Panc1 (cell line): ENCODE results near the gene SMARCE1. TPM values are rescaled to one million over a fixed set of nuclear protein-coding genes. Genes with fewer than 3 reads are reported as not detected.

Experiments used
- ATAC-seq: fragments of 200-7000 bp; cut with Tn5 transposase; 2 replicates; pipeline ENCODE4 v1.9.1; 2020; ENCODE audit warnings: mild to moderate bottlenecking, moderate library complexity
- BruUV-seq: library from RNA; stranded (reverse); fragments of 400-500 nt; replicated peaks from 2 replicates; lab custom pipeline; 2021; lab: Mats Ljungman, UMichigan
- CTCF ChIA-PET: fragments of 300-600 bp; sonication (Branson Sonifier 250); formaldehyde crosslinking; loops from one replicate; lab custom pipeline; 2022; ENCODE audit warnings: antibody characterized with exemption; lab: Charles Lee
- POLR2A ChIA-PET: fragments of 300-600 bp; sonication (Branson Sonifier 250); formaldehyde crosslinking; loops from one replicate; lab custom pipeline; 2022; ENCODE audit warnings: antibody characterized with exemption; lab: Charles Lee
- DNase-seq: peaks from one replicate; pipeline ENCODE4 v3.0.0-alpha.2; 2010; ENCODE audit warnings: low read depth, low spot score
- H3K27ac ChIP-seq: 2 replicates; pipeline ENCODE4 v1.5.1; 2011; ENCODE audit warnings: mild to moderate bottlenecking, low read length, inconsistent platforms
- H3K27me3 ChIP-seq: fragments of 200-500 bp; sonication (Bioruptor generic); 2 replicates; pipeline ENCODE4 v1.6.0; 2014; ENCODE audit warnings: low read length, inconsistent platforms; ENCODE audit not compliant: control insufficient read depth, insufficient read depth
- H3K36me3 ChIP-seq: fragments of 200-500 bp; sonication (Bioruptor generic); 2 replicates; pipeline ENCODE4 v1.5.1; 2014; ENCODE audit warnings: inconsistent platforms, mild to moderate bottlenecking, low read length, moderate library complexity; ENCODE audit not compliant: control insufficient read depth, insufficient read depth
- H3K4me1 ChIP-seq: 2 replicates; pipeline ENCODE4 v1.5.1; 2011; ENCODE audit warnings: inconsistent platforms, mild to moderate bottlenecking, low read length, moderate library complexity; ENCODE audit not compliant: control insufficient read depth, insufficient read depth
- H3K4me3 ChIP-seq, 2 experiments: 2 replicates each; pipeline ENCODE4 v1.5.1; 2011 to 2012; ENCODE audit warnings: low read depth in 2 of 2, low read length in 2 of 2, mild to moderate bottlenecking in 2 of 2, inconsistent platforms in 1 of 2, moderate library complexity in 1 of 2
- H3K9me3 ChIP-seq: fragments of 200-500 bp; sonication (Bioruptor generic); 2 replicates; pipeline ENCODE4 v1.5.1; 2014; ENCODE audit warnings: low read depth, mild to moderate bottlenecking, inconsistent platforms, low read length, moderate library complexity; ENCODE audit not compliant: control insufficient read depth, insufficient read depth
- CTCF ChIP-seq: fragments of 450-650 bp; IDR thresholded peaks from 2 replicates; pipeline ENCODE4 v1.5.1; 2017; ENCODE audit warnings: mild to moderate bottlenecking
- POLR2AphosphoS5 ChIP-seq: IDR thresholded peaks from 2 replicates; pipeline ENCODE4 v1.6.1; 2012; ENCODE audit warnings: mild to moderate bottlenecking, low read depth, low read length, moderate library complexity
- SIN3A ChIP-seq: IDR thresholded peaks from 2 replicates; pipeline ENCODE4 v1.6.1; 2012; ENCODE audit warnings: low read depth, mild to moderate bottlenecking, low read length, moderate library complexity, borderline replicate concordance; ENCODE audit not compliant: insufficient read depth
- TCF7L2 ChIP-seq: IDR thresholded peaks from 2 replicates; pipeline ENCODE4 v1.6.1; 2011; ENCODE audit warnings: mild to moderate bottlenecking, low read depth, low read length, inconsistent platforms
- in situ Hi-C: cut with HindIII; loops from 2 replicates; pipeline ENCODE4 v1.10.0; 2016; ENCODE audit warnings: low sequenced_read_pairs, low pct_unique_long_range_greater_than_20kb
- intact Hi-C: fragments of 100-400 bp; cut with micrococcal nuclease; formaldehyde crosslinking; loops from one replicate; pipeline ENCODE4 v1.10.0; 2022; ENCODE audit not compliant: unreplicated experiment
- total RNA-seq: library from RNA; stranded (reverse); gene quantifications from one replicate; pipeline ENCODE4 v1.2.1, GENCODE V29; 2021; ENCODE audit not compliant: unreplicated experiment
- TF ChIP-seq, protein P1 (sequence below), 2 experiments: IDR thresholded peaks; 2 replicates each; pipeline ENCODE4 v1.6.1; 2011 to 2012; ENCODE audit warnings: low read depth in 2 of 2, control low read depth in 1 of 2, low read length in 1 of 2, mild to moderate bottlenecking in 1 of 2, moderate library complexity in 1 of 2; ENCODE audit not compliant: insufficient read depth in 1 of 2

Gene SMARCE1
- total RNA-seq, 1 experiment from 2014 or later = 129 TPM

DNA sequence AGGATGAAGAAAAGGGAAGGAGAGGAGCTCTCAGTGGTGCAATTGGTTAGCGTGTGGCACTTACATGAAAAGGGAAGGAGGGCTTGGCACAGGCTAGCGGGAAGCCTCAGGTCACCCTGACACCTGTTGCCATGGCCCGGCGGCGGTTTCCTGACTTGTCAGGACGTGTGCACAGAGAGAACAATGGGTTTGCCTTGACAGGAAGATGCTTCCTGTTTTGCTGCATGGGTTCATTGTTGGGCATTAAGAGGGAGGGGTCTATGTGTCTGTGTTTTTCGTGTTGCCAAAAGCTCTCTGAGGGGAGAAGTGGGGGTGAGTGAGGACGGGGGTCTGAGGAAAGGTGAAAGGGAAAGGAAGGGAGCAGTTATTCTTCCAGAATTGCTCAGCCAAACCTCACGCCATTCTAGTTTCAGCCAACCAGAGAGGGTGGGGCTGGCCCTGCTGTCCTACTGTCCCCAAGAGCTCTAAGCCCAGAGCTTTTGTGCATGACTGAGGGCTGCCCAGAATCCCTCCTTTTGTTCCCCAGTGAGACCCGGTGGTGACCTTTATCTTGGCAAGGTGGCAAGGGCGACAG lies 65.2 kb downstream of the SMARCE1 start:
- Histone ChIP-seq H3K4me3 (no peak overlapping the region), H3K9me3 (no peaks in the 10 kb centered on the region), H3K36me3 (no peaks in the 10 kb centered on the region), H3K27me3 (peaks cover 2% of the 10 kb centered on the region; the same call in 1 of the 2 replicates), H3K4me1 (no peaks in the 10 kb centered on the region), H3K27ac (no peak overlapping the region)
- TF ChIP-seq CTCF = no peak
- TF ChIP-seq TCF7L2 = no peak
- TF ChIP-seq POLR2AphosphoS5 = no peak
- TF ChIP-seq, protein P1, sequence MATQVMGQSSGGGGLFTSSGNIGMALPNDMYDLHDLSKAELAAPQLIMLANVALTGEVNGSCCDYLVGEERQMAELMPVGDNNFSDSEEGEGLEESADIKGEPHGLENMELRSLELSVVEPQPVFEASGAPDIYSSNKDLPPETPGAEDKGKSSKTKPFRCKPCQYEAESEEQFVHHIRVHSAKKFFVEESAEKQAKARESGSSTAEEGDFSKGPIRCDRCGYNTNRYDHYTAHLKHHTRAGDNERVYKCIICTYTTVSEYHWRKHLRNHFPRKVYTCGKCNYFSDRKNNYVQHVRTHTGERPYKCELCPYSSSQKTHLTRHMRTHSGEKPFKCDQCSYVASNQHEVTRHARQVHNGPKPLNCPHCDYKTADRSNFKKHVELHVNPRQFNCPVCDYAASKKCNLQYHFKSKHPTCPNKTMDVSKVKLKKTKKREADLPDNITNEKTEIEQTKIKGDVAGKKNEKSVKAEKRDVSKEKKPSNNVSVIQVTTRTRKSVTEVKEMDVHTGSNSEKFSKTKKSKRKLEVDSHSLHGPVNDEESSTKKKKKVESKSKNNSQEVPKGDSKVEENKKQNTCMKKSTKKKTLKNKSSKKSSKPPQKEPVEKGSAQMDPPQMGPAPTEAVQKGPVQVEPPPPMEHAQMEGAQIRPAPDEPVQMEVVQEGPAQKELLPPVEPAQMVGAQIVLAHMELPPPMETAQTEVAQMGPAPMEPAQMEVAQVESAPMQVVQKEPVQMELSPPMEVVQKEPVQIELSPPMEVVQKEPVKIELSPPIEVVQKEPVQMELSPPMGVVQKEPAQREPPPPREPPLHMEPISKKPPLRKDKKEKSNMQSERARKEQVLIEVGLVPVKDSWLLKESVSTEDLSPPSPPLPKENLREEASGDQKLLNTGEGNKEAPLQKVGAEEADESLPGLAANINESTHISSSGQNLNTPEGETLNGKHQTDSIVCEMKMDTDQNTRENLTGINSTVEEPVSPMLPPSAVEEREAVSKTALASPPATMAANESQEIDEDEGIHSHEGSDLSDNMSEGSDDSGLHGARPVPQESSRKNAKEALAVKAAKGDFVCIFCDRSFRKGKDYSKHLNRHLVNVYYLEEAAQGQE (IDR thresholded peaks at IDR 0.05; ENCODE audit: insufficient read depth in 1 of 2, low read depth in 2 of 2, low read length in 1 of 2) = no peak
- TF ChIP-seq SIN3A = no peak
- ATAC-seq (no peak), DNase-seq (no peak)
- CTCF ChIA-PET = no interaction called here
- POLR2A ChIA-PET = no interaction called here
- in situ Hi-C loops = no loop called here
- BruUV-seq = no TSS peak
- intact Hi-C loops = no loop called here

- Histone ChIP-seq H3K4me3 (no peak overlapping the region), H3K36me3 (no peaks in the 10 kb centered on the region), H3K4me1 (no peaks in the 10 kb centered on the region), H3K27ac (no peak overlapping the region), H3K27me3 (peaks cover 2% of the 10 kb centered on the region), H3K9me3 (no peaks in the 10 kb centered on the region)
- no peak for TF ChIP-seq POLR2AphosphoS5
- BruUV-seq = no TSS peak
- DNase-seq (no peak), ATAC-seq (no peak)
- intact Hi-C loops = no loop called here
- in situ Hi-C loops = no loop called here
- ChIA-PET CTCF (no interaction called here), POLR2A (no interaction called here)
Measured at GRCh38 chr17:40580140-40580539, 67.5 kb downstream of the SMARCE1 start.

- H3K27me3 ChIP-seq = peaks cover 5% of the 10 kb centered on the region
- BruUV-seq = no TSS peak
- DNase-seq (no peak), ATAC-seq (no peak)
- H3K9me3 ChIP-seq = no peaks in the 10 kb centered on the region
- in situ Hi-C loops = no loop called here
- CTCF ChIA-PET = no interaction called here
- H3K27ac ChIP-seq = no peak overlapping the region
- no peaks in the 10 kb centered on the region for H3K36me3 ChIP-seq
- POLR2A ChIA-PET = no interaction called here
- intact Hi-C loops = no loop called here
- no peak overlapping the region for H3K4me3 ChIP-seq
- TF ChIP-seq TCF7L2 (no peak), SIN3A (no peak)
- TF ChIP-seq, protein P1 (IDR thresholded peaks at IDR 0.05; ENCODE audit: insufficient read depth in 1 of 2, low read depth in 2 of 2, low read length in 1 of 2) = no peak
- H3K4me1 ChIP-seq = no peaks in the 10 kb centered on the region
Measured at GRCh38 chr17:40579471-40579870, 68.1 kb downstream of the SMARCE1 start.
